ENCODE results near the gene RNASE11.

- no peak for TF ChIP-seq CTCF (conservative IDR thresholded peaks at IDR 0.05 in 1 of 2, IDR thresholded peaks at IDR 0.05 in 1 of 2; ENCODE audit: low read depth in 1 of 2, low read length in 2 of 2)
- no peak for TF ChIP-seq EZH2 (IDR thresholded peaks at IDR 0.05; ENCODE audit: low read length, missing control alignments)
These were observed 18.7 kb downstream of the RNASE11 start for GRCh38 chr14:20569066-20569465.
